GM18858 (cell line): ENCODE results near the gene AFF2.
"Not testable (repeated sequence)": the region's sequence is repeated elsewhere in the genome, so short reads cannot be mapped to it uniquely, and the experiment has no call there.

Experiments used
- ATAC-seq: cut with Tn5 transposase; IDR thresholded peaks from one replicate; pipeline ENCODE4 v1.9.1; 2021; ENCODE audit not compliant: unreplicated experiment

The AFF2 gene

GRCh38 chrX:148629434-148629833 lies 129.0 kb downstream of the AFF2 start:
- ATAC-seq: no peak

- no peak for ATAC-seq
These were observed 132.0 kb downstream of the AFF2 start for GRCh38 chrX:148632444-148632843.

- ATAC-seq: no peak
These were observed 132.9 kb downstream of the AFF2 start for GRCh38 chrX:148633218-148633908.

- no peak for ATAC-seq
These were observed 134.2 kb downstream of the AFF2 start for GRCh38 chrX:148634591-148634990.

- no peak for ATAC-seq
These were observed 143.0 kb downstream of the AFF2 start for GRCh38 chrX:148643460-148643859.

- ATAC-seq: no peak
These were observed 147.2 kb downstream of the AFF2 start for GRCh38 chrX:148647651-148648050.

- ATAC-seq: no peak
These were observed 148.9 kb downstream of the AFF2 start for GRCh38 chrX:148649145-148649795.

GRCh38 chrX:148658115-148658730 lies 157.8 kb downstream of the AFF2 start:
- no peak for ATAC-seq

- no peak for ATAC-seq
These were observed 159.1 kb downstream of the AFF2 start for GRCh38 chrX:148659481-148659880.

- no peak for ATAC-seq
These were observed 160.6 kb downstream of the AFF2 start for GRCh38 chrX:148661035-148661434.

- no peak for ATAC-seq
These were observed 161.6 kb downstream of the AFF2 start for GRCh38 chrX:148662014-148662413.

- no peak for ATAC-seq
These were observed 163.8 kb downstream of the AFF2 start for GRCh38 chrX:148664171-148664570.

- no peak for ATAC-seq
These were observed 164.6 kb downstream of the AFF2 start for GRCh38 chrX:148664995-148665394.

- ATAC-seq: not testable (repeated sequence)
These were observed 168.8 kb downstream of the AFF2 start for GRCh38 chrX:148669175-148669574.

GRCh38 chrX:148670277-148670676 lies 169.9 kb downstream of the AFF2 start:
- ATAC-seq: peak; percentile 60

GRCh38 chrX:148672517-148672916 lies 172.1 kb downstream of the AFF2 start:
- no peak for ATAC-seq

GRCh38 chrX:148681605-148682004 lies 181.2 kb downstream of the AFF2 start:
- ATAC-seq: no peak

- ATAC-seq: no peak
These were observed 181.8 kb downstream of the AFF2 start for GRCh38 chrX:148682206-148682605.

GRCh38 chrX:148691456-148691855 lies 191.0 kb downstream of the AFF2 start:
- no peak for ATAC-seq

GRCh38 chrX:148695255-148695654 lies 194.8 kb downstream of the AFF2 start:
- no peak for ATAC-seq

- no peak for ATAC-seq
These were observed 197.8 kb downstream of the AFF2 start for GRCh38 chrX:148698221-148698620.

- ATAC-seq: no peak
These were observed 199.6 kb downstream of the AFF2 start for GRCh38 chrX:148700021-148700420.
